CD4-positive, alpha-beta T cell treated with Interleukin-12 subunit alpha and Interleukin-12 subunit beta, for 1 hour (primary cell): ENCODE data around the gene VPS37B.
"Not testable (repeated sequence)": the region's sequence is repeated elsewhere in the genome, so short reads cannot be mapped to it uniquely, and the experiment has no call there.

Experiments
- DNase-seq: peaks from one replicate; pipeline ENCODE4 v3.0.0-alpha.2; 2020

Gene VPS37B, protein sequence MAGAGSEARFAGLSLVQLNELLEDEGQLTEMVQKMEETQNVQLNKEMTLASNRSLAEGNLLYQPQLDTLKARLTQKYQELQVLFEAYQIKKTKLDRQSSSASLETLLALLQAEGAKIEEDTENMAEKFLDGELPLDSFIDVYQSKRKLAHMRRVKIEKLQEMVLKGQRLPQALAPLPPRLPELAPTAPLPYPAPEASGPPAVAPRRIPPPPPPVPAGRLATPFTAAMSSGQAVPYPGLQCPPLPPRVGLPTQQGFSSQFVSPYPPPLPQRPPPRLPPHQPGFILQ

DNA sequence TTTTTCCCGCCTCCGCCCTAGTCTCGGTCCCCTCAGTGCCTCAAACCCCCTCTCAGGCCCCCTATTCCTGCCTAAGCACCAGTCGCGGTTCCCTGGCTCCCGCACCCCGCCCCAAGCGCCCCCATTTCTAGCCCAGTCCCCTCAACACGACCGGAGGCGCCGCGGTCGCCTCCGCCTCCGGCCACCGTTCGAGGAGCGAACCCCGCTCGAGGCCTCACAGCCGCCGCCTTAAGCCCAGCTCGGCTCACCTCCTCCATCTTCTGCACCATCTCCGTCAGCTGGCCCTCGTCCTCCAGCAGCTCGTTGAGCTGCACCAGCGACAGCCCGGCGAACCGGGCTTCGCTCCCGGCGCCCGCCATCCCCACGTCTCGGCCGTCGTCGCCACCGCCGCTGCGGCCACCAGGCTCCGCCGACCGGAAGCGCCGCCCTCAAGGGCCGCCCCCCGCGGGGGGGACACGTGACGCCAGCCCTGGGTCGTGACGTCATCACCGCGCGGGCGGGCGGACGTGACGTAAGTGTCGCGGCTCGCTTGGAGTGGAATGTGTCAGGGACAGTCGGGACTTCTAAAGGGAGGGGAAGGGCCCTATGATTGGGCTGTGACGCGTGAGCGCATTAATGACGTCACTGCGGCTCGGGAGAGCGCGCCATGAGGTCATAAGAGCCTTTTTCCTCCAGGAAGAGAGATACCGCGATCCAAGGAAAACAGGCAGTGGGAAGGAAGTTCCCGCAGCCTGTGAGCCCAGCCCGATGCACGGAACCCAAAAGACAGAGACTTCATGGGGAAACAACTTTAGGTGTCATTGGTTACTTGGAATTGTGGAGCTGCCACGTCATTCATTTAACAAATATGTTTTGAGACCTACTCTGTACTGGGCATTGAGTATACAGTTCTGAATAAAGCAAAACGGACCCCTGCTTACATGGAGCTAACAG is at the start of gene VPS37B:
TSS of gene VPS37B (minus strand) at position 421 of the 933 bp plus-strand sequence. CDS start at position 359, 62 bp downstream.
- DNase-seq = peak; percentile 91

DNA sequence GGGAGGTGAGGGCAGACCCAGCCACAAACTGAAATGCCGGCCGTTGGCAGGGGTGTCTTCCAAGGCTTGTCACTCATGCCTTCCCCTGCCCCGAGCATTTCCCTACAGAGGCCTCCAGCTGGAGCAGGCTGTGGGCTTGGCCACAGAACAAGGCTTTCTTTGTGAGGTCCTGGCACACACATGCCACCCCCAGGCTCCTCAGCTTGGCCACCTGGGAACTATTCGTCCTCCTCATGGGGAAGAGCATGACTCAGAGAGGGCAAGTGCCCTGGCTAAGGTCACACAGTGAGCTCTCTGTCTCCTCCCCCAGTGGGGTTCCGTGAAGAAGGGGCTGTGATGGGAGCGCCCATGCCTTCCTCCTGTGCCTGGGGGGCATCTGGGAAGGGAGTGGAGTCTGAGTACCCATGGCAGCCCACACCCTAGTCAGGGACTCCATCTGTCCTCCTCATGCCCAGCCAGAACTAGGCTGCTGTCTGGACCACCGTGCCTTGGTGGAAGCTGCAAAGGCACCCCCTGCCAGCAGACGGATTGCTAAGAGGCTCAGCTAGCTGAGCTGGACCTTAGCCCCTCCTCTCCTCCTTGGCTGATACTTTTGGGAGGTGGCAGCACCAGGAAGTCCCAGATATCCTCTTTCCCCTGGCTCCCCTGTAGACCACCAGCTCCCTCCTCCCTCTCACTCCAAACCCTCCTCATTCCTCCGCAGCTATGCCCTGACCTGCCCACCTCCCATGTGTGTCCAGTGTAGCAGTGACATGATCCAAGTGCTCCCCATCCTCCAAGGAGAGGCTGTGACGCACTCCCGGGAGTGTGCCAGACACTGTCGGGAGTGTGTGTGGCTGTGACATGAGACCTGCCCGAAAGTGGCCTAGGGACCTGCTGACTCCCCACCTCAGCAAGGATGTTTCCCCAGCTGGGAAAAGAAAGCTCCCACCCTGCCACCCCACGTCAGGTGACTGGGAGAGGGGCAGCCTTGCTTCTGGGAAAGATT is 49.0 kb upstream of the VPS37B start:
- DNase-seq = no peak

DNA sequence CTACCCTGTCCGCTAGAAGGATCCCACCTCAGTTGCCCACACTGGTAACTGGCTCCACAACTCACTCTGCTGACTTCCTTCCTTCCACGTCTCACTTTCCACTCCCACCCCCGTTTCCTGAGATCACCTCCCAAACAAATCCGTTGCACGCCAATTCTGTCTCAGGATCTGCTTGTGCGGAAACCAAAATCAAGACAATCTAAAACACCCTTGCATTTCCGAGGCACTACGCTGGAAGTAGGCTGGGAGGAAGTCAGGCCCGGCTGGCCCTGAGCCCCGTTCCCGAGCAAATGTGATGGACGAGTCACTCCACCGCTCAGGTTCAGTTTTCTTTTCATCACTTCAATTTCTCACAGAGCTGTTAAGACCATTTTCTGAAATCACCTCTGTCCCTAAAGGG is 47.3 kb upstream of the VPS37B start:
- no peak for DNase-seq

DNA sequence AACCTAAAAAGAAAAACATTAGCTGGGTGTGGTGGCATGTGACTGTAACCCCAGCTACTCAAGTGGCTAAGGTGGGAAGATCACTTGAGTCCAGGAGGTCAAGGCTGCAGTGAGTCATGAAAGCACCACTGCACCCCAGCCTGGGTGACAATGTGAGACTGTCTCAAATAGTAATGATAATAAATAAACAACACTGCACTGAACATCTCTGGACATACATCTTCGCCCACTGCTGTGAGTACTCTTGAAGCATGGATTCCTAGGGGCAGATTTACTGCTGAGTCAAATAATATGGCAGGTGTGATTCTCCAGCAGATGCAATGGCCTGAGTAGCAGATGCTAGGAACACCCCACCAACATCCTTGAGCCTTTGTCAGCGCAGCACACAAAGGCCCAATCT is 46.7 kb upstream of the VPS37B start:
- peak; percentile 19 for DNase-seq

DNA sequence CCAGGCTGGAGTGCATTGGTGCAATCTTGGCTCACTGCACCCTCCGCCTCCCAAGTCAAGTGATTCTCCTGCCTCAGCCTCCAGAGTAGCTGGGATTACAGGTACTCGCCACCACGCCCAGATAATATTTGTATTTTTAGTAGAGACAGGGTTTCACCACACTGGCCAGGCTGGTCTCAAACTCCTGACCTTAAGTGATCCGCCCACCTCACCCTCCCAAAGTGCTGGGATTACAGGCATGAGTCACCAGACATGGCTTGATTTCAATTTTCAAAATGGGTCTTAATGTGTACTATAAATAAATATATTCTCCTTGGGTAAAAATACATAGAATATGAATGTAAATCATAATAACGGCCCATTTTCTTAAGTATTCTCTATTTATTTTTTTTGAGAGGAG is 45.4 kb upstream of the VPS37B start:
- not testable (repeated sequence) for DNase-seq

DNA sequence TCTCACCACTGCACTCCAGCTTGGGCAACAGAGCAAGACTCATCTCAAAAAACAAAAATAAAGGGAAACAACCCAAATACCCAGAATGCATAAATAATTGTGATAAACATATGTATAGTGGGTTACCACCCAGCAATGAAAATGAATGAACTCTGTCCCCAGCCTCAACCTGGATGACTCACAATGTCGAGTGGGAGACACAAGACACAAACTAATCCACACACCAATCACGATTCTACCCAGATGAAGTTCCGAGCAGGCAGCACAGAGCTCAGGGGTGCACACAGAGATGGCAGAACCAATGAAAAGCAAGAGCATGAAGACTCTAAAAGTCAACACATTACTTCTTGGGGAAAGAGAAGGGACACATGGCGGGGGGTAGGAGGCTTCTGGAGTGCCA is 43.2 kb upstream of the VPS37B start:
- no peak for DNase-seq

DNA sequence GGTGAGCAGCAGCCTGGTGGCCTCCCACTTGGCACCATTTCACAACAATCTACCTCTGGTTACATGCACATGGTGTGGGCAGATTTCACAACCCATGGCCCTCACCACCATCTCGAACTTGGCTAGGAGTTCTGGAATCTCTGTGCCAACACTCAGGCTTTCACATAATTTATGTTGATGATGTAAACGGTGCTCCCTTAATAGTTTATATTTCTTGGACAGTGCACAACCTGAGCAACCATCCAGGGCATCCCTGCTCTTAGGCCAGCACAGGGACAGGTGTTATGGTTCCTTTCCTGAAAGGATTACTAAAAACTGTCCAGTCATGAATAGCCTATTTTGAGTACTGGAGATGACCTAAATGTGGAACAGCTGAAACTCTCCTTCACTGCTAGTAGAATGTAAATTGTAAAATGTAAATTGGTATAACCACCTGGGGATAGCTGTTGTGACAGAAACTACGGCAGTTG is 41.7 kb upstream of the VPS37B start:
- no peak for DNase-seq

DNA sequence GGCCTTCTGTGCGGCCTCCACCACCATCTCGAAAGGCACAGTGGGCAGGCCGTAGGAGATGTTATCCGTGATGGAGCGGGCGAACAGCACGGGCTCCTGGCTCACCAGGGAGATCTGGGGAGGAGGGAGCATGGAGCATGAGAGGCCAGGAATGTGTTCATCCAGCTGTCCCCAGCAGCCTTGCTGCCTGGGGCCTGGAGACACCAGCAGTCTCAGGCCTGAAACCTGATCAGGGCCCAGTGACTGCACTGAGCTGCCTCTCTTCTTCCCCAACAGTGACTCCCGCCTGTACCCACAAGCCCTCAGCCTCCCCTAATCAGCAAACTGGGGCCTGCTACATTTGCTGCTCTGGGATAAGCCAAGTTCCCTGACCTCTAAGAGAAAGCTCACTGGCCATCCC is 39.4 kb upstream of the VPS37B start:
- no peak for DNase-seq

DNA sequence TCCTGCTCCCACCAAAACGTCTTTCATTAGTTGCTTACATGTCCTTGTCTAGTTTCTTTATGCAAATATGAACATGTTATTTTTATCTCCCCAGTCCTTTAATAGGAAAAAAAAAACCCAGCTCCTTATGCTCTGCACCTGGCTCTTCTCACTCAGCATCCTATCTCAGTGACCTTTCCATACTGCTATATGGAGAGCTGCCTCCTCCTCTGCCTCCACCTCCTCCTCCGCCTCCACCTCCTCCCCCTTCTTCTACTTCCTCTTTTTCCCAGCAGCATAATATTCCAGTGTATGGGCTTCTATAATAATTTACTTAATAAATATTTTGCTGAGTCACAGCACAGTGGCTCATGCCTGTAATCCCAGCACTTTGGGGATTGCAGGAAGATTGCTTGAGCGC is 38.8 kb upstream of the VPS37B start:
- DNase-seq = no peak

DNA sequence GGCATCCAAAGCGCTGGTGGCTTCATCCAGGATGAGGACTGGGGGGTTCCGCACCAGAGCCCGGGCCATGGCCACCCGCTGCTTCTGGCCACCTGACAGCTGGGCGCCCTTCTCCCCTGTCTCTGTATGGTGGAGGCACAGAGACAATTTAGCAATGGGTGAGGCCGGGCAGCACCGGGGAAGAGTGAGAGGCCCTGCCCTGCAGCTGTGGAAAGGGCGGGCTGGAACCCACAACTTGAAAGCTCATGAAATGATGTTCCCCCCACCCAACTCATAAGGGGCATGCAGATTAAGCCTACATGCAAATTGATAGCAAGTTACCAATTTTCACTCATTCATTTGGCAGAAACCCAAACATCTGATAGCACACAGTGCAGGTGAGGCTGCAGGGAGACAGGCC is 36.3 kb upstream of the VPS37B start:
- no peak for DNase-seq

DNA sequence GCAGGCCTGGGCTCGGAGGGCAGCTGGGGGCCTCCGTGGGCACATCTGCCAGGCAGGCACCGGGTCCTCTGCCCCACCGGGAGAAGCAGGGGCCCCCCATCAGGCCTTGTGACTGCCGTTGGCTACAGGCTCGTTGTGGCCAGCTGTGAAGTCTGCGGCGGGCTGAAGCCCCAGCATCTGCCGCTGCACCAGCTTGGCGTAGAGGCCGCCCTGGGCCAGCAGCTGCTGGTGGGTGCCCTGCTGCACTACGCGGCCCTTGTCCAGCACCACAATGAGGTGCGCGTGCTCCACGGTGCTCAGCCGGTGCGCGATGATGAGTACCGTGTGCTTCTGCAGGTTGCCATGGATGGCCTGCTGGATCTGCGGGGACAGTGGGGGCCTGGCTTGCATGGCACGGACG is 33.9 kb upstream of the VPS37B start:
- no peak for DNase-seq

DNA sequence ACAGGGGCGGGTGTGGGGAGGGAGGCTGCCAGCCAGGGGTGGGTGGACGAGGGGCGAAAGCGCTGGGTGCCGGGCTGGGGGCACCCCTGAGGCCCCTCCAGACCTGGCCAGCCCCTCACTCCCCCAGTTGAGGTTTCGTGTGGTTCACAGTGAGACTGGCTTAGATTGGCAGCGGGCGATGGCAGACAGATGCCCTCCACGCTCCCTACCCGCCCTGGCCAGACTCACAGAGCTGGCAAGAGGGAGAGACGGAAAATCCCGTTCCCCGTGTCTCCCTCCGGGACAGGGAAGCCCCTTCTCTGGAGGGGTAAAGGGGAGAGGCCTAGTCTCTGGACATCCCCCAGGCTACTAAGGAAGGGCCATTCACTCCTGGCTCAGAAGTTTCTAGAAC is 33.2 kb upstream of the VPS37B start:
- no peak for DNase-seq

DNA sequence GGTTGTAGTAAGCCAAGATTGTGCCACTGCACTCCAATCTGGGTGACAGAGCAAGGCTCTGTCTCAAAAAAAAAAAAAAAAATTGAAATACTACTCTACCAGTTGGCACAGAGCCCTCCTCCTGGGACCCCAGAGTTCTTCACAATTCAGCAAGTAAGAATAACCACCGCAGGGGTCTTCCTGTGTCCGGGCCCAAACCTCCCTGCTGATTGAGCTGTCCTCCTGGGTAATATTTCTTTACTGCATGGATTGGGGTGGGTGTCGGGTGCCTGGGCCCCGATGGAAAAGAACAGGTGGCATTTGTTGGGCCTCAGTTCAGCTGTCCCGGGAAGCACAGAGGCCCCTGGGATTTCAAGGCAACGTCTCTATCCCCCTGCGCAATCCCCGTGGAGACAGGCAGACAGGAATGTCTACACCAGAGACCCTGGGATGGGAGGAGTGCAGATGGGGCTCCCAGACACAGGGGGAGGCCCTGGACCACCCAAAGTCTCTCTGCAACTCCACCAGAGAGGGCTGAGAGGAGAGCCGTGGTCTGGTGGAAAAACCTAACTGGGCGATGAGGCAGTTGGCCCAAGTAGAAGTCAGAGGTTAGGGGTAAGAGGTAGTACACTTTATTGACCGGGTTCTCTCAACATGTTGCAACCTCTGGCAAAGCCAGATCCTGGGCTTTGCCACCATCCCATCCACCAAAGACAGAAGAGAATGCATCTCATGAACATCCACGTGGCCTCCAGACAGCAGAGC is 32.7 kb upstream of the VPS37B start:
- no peak for DNase-seq

DNA sequence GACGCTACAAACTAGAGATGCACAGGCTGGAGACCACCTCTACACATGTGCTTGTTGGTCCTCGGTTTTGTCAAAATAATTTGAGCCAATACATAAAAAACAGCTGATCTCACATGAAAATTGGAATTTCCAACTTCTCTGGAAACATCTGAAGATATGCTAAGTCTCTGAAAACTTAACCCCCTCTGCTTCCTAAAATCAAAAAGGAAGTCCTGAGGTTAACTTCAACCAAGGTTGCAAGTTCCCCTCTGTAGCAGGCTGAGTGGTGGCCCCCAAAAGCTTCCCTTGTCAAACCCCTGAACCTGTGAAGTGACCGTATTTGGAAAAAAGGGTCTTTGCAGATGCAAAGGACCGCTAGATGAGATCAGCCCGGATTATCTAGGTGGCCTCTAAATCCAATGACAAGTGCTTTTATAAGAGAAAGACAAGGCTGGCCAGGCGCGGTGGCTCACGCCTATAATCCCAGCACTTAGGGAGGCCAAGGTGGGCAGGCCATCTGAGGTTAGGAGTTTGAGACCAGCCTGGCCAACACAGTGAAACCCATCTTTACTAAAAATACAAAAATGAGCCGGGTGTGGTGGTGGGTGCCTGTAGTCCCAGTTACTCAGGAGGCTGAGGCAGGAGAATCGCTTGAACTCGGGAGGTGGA is 32.0 kb upstream of the VPS37B start:
- no peak for DNase-seq

DNA sequence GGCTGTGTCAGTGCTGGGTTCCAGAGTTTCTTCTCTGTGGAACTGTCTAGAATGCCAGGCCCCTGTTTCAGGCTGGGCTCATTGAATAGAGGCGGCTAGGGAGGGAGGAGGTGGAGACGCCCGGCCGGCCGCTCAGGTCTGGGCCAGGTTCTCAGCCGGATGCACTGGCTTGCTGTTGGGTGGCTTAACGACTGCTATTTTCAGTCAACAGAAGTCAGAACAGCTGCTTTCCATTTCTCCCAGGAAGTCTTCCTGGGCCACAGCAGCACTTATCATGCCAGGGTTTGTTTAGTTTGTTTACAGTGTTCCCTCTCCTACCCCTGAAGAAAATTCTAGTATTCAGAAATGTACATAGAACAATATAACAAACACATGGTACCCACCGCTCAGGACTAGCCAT is 26.0 kb upstream of the VPS37B start:
- no peak for DNase-seq

DNA sequence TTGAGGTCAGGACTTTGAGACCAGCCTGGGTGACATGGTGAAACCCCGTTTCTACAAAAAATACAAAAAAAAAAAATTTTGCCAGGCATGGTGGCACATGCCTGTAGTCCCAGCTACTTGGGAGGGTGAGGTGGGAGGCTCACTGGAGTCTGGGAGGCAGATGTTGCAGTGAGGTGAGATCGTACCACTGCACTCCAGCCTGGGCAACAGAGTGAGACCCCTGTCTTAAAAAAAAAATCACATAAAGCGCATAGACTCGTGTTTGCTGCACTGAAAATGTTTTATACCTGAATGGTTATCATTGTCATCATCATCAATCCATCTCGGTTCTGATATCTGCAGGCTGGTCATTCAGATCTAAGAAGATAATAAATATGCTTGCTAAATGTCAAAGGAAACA is 24.8 kb upstream of the VPS37B start:
- DNase-seq = no peak

DNA sequence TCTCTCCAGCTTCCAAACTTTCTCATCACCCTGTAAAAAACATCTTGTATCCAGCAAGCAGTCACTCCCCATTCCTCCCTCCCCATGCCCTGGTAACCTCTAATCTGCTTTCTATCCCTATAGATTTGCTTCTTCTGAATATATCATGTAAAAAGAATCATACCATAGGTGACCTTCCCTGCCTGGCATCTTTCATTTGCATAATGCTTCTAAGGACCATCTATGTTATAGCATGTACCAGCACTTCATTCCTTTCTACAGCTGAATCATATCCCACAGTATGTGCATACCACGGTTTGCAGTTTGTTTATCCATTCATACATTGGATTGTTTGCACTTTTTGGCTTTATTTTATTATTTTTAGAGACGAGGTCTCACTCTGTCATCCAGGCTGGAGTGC is 22.9 kb upstream of the VPS37B start:
- no peak for DNase-seq

DNA sequence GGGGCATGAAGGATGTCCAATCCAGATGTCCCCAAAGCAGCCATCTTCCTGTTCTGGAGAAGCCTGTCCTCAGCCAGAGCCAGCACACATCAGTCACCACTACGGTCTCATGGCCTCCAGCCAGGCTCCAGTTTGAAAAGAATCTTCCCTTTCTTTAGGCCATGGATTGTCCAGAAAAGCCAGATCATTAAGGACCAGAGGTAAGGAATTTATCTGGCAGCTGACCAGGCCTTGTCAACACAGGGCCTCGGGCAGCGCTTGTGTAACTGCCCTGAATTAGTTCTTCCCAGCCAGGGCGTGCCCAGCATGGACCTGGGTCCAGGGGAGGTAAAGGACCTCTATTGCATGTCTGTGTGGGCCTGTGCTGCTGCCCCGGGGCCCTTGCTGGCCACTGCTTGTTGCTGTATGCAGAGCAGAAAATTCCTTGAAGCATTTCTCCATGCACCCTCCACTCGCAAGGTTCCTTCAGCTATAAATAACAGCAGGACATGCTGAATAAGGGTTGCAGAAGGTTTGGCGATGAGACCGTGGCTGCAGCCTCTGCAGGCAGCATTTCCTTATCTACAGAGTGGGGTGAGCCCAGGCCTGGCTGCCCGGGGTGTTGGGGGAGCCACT is 21.7 kb upstream of the VPS37B start:
- no peak for DNase-seq

DNA sequence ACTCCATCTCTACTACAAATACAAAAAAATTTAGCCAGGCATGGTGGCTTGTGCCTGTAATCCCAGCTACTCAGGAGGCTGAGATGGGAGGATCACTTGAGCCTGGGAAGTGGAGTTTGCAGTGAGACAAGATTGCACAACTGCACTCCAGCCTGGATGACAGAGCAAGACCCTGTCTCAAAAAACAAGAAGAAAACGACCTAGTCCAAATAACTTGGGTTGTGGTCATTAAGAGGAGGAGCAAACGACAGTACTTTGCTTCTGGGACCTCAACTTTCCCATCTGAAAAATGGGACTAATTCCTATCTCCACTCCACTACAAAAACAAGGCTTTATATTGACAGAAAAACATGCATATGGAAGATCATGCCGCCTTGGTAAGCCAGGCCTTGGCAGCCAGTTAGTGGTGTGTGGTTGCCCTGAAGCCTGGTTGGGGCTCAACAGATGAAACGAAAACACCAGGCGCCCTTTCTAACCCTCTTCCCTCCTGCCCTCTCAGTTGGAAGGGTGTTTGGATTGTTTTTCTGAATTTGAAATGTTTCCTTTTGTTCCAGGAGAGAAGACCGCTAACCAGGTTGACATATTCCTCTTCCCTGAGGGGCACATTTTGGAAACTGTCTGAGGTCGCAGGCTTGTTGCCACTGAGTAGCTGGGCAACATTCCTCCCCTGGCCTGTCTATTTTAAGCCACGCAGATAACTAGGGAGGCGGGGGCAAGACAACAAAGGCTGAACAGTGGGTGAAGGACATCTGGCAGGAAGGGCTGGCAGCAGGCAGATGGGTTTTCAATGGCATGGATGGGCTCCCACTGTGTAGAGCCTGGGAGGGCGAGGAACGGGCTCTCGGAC is 13.7 kb upstream of the VPS37B start:
- no peak for DNase-seq

DNA sequence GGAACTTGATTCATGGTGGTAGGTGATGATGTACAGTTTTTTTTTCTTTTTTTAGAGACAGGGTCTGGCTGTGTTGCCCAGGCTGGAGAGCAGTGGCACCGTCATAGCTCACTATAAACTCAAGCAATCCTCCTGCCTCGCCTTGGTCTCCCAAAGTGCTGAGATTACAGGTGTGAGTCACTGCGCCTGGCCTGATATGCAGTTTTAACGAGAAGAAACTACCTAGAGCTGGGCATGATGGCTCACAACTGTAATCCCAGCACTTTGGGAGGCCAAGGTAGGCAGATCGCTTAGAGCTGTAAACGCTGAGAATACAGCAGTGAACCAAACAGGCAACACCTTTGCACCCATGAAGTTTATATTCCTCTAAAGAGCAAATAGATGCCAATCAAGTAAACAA is 13.0 kb upstream of the VPS37B start:
- no peak for DNase-seq
